GM23338 (cell line): ENCODE data around the gene P2RX7. TPM values are rescaled to one million over a fixed set of nuclear protein-coding genes. Genes with fewer than 3 reads are reported as not detected.

Experiments
- ETS1 ChIP-seq: IDR thresholded peaks from 2 replicates; pipeline ENCODE4 v1.6.1; 2016; ENCODE audit warnings: antibody characterized with exemption
- EZH2 ChIP-seq: fragments of 200-600 bp; sonication (generic); IDR thresholded peaks from one replicate; pipeline ENCODE4 v1.8.0; 2017; ENCODE audit warnings: antibody characterized with exemption, mild to moderate bottlenecking, low read depth; ENCODE audit not compliant: unreplicated experiment
- EZH2phosphoT487 ChIP-seq: fragments of 200-600 bp; sonication (generic); IDR thresholded peaks from one replicate; pipeline ENCODE4 v1.8.1; 2018; ENCODE audit warnings: antibody characterized with exemption; ENCODE audit not compliant: unreplicated experiment
- JUNB ChIP-seq: IDR thresholded peaks from one replicate; pipeline ENCODE4 v1.6.1; 2016; ENCODE audit warnings: antibody characterized with exemption; ENCODE audit not compliant: unreplicated experiment
- REST ChIP-seq: IDR thresholded peaks from one replicate; pipeline ENCODE4 v1.6.1; 2018; ENCODE audit warnings: antibody characterized with exemption; ENCODE audit not compliant: unreplicated experiment
- ZNF331 ChIP-seq: fragments of 250-450 bp; sonication (Bioruptor Pico); IDR thresholded peaks from 2 replicates; pipeline ENCODE4 v1.5.0; 2020; ENCODE audit warnings: low read depth, mild to moderate bottlenecking, moderate library complexity
- polyA plus RNA-seq: library from polyadenylated mRNA; unstranded; fragments of >200 nt; fragmentation: Nextera tagmentation; extraction: Ambion mirVana; gene quantifications from 2 replicates; pipeline ENCODE4 v1.2.1, GENCODE V29; 2016
- total RNA-seq: library from RNA; depleted of rRNA; stranded (reverse); fragments of >200 nt; shearing (Covaris generic); gene quantifications from 2 replicates; pipeline ENCODE4 v1.2.3, GENCODE V29; 2014
- TF ChIP-seq, protein P1 (sequence below): fragments of 250-450 bp; sonication (Bioruptor Pico); IDR thresholded peaks from 2 replicates; pipeline ENCODE4 v1.5.0; 2020; ENCODE audit warnings: mild to moderate bottlenecking, moderate library complexity

The P2RX7 gene
- total and polyA plus RNA-seq, 2 experiments from 2014 or later, result 0.24 to 0.48 TPM

DNA sequence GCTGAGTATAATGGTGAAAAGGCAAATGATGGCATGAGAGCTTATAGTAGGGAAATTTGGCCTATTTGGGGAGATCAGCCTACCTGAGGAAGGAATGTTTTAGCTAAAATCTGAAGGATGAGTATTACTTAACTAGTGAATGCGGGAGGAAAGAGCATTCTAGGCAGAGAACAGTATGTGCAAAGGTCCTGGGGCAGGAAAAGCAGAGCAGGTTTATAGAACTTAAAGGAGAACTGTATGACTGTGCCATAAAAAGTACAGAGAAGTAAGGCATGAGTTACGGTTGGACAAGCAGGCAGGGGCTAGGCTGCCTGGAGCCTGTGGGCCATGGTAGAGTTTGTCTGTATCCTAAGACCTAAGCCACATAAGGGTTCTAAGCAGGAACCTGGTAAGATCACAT is 55.6 kb downstream of the P2RX7 start (continued):
- TF ChIP-seq, protein P1, sequence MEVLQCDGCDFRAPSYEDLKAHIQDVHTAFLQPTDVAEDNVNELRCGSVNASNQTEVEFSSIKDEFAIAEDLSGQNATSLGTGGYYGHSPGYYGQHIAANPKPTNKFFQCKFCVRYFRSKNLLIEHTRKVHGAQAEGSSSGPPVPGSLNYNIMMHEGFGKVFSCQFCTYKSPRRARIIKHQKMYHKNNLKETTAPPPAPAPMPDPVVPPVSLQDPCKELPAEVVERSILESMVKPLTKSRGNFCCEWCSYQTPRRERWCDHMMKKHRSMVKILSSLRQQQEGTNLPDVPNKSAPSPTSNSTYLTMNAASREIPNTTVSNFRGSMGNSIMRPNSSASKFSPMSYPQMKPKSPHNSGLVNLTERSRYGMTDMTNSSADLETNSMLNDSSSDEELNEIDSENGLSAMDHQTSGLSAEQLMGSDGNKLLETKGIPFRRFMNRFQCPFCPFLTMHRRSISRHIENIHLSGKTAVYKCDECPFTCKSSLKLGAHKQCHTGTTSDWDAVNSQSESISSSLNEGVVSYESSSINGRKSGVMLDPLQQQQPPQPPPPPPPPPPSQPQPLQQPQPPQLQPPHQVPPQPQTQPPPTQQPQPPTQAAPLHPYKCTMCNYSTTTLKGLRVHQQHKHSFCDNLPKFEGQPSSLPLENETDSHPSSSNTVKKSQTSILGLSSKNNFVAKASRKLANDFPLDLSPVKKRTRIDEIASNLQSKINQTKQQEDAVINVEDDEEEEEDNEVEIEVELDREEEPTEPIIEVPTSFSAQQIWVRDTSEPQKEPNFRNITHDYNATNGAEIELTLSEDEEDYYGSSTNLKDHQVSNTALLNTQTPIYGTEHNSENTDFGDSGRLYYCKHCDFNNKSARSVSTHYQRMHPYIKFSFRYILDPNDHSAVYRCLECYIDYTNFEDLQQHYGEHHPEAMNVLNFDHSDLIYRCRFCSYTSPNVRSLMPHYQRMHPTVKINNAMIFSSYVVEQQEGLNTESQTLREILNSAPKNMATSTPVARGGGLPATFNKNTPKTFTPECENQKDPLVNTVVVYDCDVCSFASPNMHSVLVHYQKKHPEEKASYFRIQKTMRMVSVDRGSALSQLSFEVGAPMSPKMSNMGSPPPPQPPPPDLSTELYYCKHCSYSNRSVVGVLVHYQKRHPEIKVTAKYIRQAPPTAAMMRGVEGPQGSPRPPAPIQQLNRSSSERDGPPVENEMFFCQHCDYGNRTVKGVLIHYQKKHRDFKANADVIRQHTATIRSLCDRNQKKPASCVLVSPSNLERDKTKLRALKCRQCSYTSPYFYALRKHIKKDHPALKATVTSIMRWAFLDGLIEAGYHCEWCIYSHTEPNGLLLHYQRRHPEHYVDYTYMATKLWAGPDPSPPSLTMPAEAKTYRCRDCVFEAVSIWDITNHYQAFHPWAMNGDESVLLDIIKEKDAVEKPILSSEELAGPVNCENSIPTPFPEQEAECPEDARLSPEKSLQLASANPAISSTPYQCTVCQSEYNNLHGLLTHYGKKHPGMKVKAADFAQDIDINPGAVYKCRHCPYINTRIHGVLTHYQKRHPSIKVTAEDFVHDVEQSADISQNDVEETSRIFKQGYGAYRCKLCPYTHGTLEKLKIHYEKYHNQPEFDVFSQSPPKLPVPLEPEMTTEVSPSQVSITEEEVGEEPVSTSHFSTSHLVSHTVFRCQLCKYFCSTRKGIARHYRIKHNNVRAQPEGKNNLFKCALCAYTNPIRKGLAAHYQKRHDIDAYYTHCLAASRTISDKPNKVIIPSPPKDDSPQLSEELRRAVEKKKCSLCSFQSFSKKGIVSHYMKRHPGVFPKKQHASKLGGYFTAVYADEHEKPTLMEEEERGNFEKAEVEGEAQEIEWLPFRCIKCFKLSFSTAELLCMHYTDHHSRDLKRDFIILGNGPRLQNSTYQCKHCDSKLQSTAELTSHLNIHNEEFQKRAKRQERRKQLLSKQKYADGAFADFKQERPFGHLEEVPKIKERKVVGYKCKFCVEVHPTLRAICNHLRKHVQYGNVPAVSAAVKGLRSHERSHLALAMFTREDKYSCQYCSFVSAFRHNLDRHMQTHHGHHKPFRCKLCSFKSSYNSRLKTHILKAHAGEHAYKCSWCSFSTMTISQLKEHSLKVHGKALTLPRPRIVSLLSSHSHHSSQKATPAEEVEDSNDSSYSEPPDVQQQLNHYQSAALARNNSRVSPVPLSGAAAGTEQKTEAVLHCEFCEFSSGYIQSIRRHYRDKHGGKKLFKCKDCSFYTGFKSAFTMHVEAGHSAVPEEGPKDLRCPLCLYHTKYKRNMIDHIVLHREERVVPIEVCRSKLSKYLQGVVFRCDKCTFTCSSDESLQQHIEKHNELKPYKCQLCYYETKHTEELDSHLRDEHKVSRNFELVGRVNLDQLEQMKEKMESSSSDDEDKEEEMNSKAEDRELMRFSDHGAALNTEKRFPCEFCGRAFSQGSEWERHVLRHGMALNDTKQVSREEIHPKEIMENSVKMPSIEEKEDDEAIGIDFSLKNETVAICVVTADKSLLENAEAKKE (CRISPR knock-in tag), result no peak
- TF ChIP-seq REST, result no peak
- TF ChIP-seq EZH2, result no peak
- TF ChIP-seq JUNB, result no peak
- no peak for TF ChIP-seq ETS1
- no peak for TF ChIP-seq EZH2phosphoT487
- no peak for TF ChIP-seq ZNF331 (CRISPR knock-in tag)
